NCI-H446 treated with DMSO at 0.1 percent for 48 hours (cell line): Measurements from ENCODE around the gene CRISPLD2.
"Not testable (repeated sequence)": the region's sequence is repeated elsewhere in the genome, so short reads cannot be mapped to it uniquely, and the experiment has no call there.

Experiments used
- DNase-seq: peaks from one replicate; lab custom pipeline; 2025; lab: John Stamatoyannopoulos, UW

Gene CRISPLD2

GRCh38 chr16:84860383-84860782 is 40.6 kb downstream of the CRISPLD2 start:
- no peak for DNase-seq

- no peak for DNase-seq
These were observed 41.9 kb downstream of the CRISPLD2 start for GRCh38 chr16:84861671-84862070.

DNA sequence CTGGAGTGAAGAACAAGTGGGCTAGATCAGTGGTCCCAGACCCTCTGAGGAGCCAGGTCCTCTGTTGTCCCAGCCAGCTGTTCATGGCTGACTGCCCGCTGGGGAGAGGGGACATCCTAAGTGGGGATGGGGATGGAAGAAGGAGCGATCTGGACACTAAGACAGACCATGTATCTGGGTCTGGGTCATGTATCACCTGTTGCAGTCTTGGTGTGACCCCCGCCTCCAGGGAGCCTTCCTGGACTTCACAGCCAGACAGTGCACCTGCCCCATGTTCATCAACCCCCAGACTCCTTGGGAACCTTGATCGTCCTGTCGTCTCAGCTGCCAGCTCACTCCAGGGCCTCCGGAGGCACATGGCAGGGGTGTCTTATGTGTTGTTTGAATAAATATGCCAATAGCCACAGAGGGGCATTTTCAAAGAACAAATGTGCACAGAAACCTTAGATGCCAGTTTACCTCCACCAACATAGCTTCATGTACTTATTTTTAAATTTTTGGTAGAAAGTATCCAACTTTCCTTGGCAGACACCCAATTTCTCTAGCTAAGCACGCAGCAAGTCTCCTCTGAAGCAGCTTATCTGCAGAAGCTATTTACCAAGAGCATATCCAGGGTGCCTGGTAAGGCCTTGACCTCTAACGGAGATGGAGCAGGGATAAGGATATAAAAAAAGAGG is 43.2 kb downstream of the CRISPLD2 start:
- DNase-seq: no peak

DNA sequence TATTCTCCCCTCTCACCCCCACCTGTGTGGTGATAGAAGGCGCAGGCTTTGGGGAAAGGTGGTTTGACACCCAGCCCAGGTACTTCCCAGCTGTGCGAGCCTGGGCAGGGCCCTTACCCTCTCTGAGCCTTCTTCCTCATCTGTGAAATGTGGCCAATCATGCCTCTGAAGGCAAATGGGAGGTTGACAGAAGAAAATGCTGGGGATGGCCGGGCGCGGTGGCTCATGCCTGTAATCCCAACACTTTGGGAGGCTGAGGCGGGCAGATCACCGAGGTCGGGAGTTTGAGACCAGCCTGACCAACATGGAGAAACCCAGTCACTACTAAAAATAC is 43.7 kb downstream of the CRISPLD2 start:
- DNase-seq: no peak

GRCh38 chr16:84864326-84864955 is 44.7 kb downstream of the CRISPLD2 start:
- no peak for DNase-seq

- DNase-seq: no peak
These were observed 47.9 kb downstream of the CRISPLD2 start for GRCh38 chr16:84867696-84868095.

GRCh38 chr16:84868328-84868727 is 48.5 kb downstream of the CRISPLD2 start:
- DNase-seq: no peak

GRCh38 chr16:84868829-84869472 is 49.2 kb downstream of the CRISPLD2 start:
- DNase-seq: peak; percentile 30

DNA sequence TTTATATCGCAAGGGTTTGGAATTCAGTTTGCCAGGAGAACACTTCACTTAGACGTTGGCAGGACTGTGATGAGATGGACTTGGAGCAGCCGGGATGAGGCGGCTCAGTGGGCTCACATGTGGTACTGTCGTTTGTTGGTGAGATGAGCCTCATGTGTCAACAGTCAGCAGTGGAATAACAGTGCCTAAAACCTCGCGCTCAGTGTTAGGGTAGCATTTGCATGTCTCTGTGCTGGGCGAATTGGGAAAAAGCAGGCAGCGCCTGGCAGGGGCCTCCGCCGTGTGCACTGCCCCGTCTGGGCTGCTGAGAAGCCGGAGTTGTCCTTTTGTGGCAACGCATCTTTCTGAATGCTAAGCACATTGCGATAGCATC is 49.7 kb downstream of the CRISPLD2 start:
- DNase-seq: no peak

GRCh38 chr16:84872971-84873370 is 53.2 kb downstream of the CRISPLD2 start:
- DNase-seq: not testable (repeated sequence)

- no peak for DNase-seq
These were observed 54.2 kb downstream of the CRISPLD2 start for GRCh38 chr16:84874004-84874435.

- no peak for DNase-seq
These were observed 54.8 kb downstream of the CRISPLD2 start for GRCh38 chr16:84874553-84874952.

DNA sequence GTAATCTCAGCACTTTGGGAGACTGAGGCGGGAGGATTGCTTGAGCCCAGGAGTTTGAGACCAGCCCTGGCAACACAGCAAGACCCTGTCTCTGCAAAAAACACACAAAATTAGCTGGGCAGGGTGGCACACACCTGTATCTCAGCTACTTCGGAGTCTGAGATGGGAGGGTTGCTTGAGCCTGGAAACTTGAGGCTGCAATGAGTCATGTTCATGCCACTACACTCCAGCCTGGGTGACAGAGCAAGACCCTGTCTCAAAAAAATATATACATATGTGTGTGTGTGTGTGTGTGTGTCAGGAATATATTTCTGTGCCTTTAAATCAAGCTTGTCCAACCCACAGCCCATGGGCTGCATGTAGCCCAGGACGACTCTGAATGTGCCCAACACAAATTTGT is 55.2 kb downstream of the CRISPLD2 start:
- DNase-seq: no peak

- no peak for DNase-seq
These were observed 56.1 kb downstream of the CRISPLD2 start for GRCh38 chr16:84875846-84876245.

GRCh38 chr16:84876873-84877606 is 57.3 kb downstream of the CRISPLD2 start:
- no peak for DNase-seq

DNA sequence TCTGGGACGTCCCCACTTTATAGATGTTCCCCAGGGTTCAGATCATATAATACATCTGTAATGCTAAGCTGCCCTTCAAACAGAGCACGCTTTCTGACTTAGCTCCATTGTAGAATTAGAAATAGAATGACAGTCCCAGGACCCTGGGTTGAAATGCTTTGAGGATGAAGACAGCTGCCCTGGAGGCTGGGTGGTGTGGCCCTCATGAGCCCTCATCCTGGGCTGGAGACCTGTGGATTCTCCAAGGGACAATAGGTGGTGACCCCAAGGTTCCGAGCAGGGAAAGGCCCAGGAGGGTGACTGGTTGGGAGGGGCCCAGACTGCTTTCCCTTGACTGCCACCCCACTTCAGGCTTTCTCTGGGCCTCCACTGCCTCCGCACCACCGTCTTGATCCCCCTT is 59.0 kb downstream of the CRISPLD2 start:
- DNase-seq: no peak

GRCh38 chr16:84879569-84880487 is 60.0 kb downstream of the CRISPLD2 start:
- DNase-seq: no peak

GRCh38 chr16:84881702-84882521 is 62.1 kb downstream of the CRISPLD2 start:
- no peak for DNase-seq

DNA sequence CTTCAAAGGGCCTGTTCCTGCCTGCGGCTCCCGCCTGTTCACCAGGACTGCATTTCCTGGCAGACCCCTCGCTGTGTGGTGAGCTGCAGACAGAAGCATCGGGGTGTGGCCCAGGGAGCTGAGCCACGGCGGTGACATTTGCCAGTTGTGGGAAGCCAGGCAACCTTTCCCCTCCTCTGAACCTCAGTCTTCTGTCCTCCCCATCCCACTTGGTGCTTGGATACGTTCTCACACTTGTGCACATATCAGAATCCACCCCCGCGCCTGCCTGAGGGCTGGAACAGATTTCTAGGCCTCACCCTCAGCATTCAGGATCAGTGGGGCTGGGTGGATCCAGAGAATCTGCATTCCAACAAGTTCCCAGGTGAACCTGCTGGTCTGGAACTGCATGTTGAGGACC is 63.5 kb downstream of the CRISPLD2 start:
- DNase-seq: no peak

- no peak for DNase-seq
These were observed 64.4 kb downstream of the CRISPLD2 start for GRCh38 chr16:84884246-84884595.
